ENCODE results near the gene CCDC192.

DNA sequence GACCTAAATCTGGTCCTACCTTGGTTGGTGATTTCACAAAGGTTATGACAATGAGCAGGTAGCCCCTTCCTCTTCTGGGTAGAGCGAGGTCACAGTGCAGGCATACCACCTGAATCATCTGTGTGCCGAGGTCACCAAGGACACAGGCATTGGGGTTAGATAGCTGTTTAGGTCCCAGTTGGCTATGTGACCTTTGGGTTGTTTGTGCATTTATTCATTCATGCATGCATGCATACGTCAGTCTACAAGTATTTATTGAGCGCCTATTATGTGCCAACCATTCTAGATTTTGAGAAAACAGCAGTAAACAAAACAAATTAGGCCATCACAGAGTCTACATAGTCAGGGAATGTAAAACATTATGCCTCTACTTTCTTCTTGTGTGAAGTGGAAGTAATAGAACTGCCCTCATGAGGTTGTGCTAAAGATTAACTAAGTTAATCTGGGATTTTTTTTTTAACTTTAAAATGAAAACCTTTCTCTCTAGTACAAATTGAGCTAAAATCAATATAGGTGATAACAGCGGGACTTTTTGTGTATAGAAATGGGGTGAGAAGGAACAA is 275.6 kb downstream of the CCDC192 start:
- TF ChIP-seq CTCF (IDR thresholded peaks at IDR 0.05) (no peak), POLR2A (IDR thresholded peaks at IDR 0.05) (no peak)
